ENCODE measurements around the gene WDR1. TPM values are rescaled to one million over a fixed set of nuclear protein-coding genes. Genes with fewer than 3 reads are reported as not detected.

The WDR1 gene
- total RNA-seq, 1 donor from 2014 or later, result 216 TPM

- Histone ChIP-seq H3K27ac (no peak overlapping the region), H3K9me3 (no peaks in the 10 kb centered on the region), H3K36me3 (no peaks in the 10 kb centered on the region), H3K4me1 (no peaks in the 10 kb centered on the region), H3K4me3 (no peak overlapping the region), H3K27me3 (no peaks in the 10 kb centered on the region)
- TF ChIP-seq CTCF (IDR thresholded peaks at IDR 0.05), result no peak
- DNase-seq (ENCODE audit: low spot score in 2 of 2), result no peak
- intact Hi-C loops (cut with DNase I), result no loop called here
Measured at GRCh38 chr4:10123227-10124101, 6.9 kb upstream of the WDR1 start.

GRCh38 chr4:10122236-10122932 is 5.8 kb upstream of the WDR1 start:
- intact Hi-C loops (cut with DNase I), result no loop called here
- Histone ChIP-seq H3K4me1 (peaks cover 0 to 10% of the 10 kb centered on the region in 2 donors), H3K27ac (no peak overlapping the region), H3K27me3 (no peaks in the 10 kb centered on the region), H3K4me3 (no peak overlapping the region), H3K9me3 (no peaks in the 10 kb centered on the region), H3K36me3 (no peaks in the 10 kb centered on the region)
- no peak for DNase-seq (ENCODE audit: low spot score in 2 of 2)
- TF ChIP-seq CTCF (IDR thresholded peaks at IDR 0.05), result no peak

- DNase-seq (ENCODE audit: low spot score in 2 of 2), result no peak
- Histone ChIP-seq H3K27me3 (no peaks in the 10 kb centered on the region), H3K4me3 (no peak overlapping the region), H3K27ac (no peak overlapping the region), H3K36me3 (no peaks in the 10 kb centered on the region), H3K4me1 (peaks cover 0 to 10% of the 10 kb centered on the region in 2 donors), H3K9me3 (no peaks in the 10 kb centered on the region)
- TF ChIP-seq CTCF (IDR thresholded peaks at IDR 0.05), result no peak
- intact Hi-C loops (cut with DNase I), result no loop called here
Measured at GRCh38 chr4:10121568-10122208, 5.1 kb upstream of the WDR1 start.

GRCh38 chr4:10120943-10121567 is 4.5 kb upstream of the WDR1 start:
- intact Hi-C loops (cut with DNase I), result no loop called here
- H3K4me3 ChIP-seq, result no peak overlapping the region
- H3K4me1 ChIP-seq, result peaks cover 0 to 10% of the 10 kb centered on the region in 2 donors
- H3K27ac ChIP-seq, result no peak overlapping the region
- H3K36me3 ChIP-seq, result no peaks in the 10 kb centered on the region
- no peaks in the 10 kb centered on the region for H3K9me3 ChIP-seq
- DNase-seq (ENCODE audit: low spot score in 2 of 2), result no peak
- H3K27me3 ChIP-seq, result no peaks in the 10 kb centered on the region
- no peak for TF ChIP-seq CTCF (IDR thresholded peaks at IDR 0.05)

GRCh38 chr4:10119773-10120172 is 3.2 kb upstream of the WDR1 start:
- Histone ChIP-seq H3K27me3 (no peaks in the 10 kb centered on the region), H3K36me3 (peaks cover 1 to 3% of the 10 kb centered on the region in 2 donors), H3K27ac (no peak overlapping the region), H3K4me1 (peaks cover 3 to 13% of the 10 kb centered on the region in 2 donors), H3K4me3 (no peak overlapping the region), H3K9me3 (no peaks in the 10 kb centered on the region)
- no peak for DNase-seq (ENCODE audit: low spot score in 2 of 2)
- TF ChIP-seq CTCF (IDR thresholded peaks at IDR 0.05), result no peak
- intact Hi-C loops (cut with DNase I), result loop anchor here (5.0 kb wide), 1 partner anchor 37 kb away; no protein-coding TSS in a partner anchor

All from ascending aorta (tissue), 2 donors.